Measurements from ENCODE around the gene MRAP2. TPM values are rescaled to one million over a fixed set of nuclear protein-coding genes. Genes with fewer than 3 reads are reported as not detected.
"Not testable (repeated sequence)": the region's sequence is repeated elsewhere in the genome, so short reads cannot be mapped to it uniquely, and the experiment has no call there.

MRAP2 gene
- total RNA-seq, 1 donor from 2014 or later = 0.72 TPM

DNA sequence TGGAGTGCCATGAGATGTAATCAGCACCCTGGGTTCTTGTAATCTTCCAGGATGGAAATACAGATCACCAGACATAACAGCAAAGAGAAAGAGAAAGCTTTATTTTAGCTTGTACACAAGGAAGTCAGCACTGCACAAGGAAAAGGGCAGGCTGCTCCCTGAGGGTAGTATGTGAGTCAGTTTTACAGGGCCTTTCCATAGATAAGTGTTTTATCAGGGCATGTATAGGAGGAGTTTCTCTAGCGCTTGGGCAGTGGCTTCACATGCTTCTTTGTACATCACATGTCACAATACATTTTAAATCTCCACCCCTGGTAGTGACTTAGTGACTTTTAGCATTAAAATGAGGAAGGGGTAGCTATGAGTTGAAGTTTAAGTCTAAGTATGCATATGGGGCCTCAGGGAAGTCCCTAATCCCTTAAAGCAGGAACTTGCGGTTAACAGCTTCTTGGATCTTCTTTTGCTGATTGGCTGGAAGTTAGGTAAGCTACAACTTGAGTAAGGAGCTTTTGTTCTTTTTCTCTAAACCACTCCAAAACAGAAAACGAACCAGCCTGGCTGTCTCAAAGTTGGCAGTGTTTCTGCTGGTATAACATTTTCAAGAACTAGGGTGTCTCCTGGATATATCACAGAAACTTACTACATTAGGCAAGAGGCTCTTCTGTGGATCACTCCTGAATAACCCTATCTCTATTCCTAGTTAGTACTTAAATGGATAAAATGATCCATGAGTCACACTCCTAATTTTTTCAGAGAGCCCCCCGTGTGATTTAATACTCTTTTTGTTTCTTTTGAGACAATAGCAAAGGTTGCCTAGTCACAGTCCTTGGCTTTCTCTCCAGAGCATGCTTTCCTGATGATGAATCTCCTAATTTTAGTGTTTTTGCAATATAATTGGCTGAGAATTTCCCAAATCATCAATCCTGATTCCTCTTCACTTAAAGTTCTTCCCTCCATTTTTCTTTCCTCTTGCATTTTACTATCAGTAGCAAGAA is 60.2 kb downstream of the MRAP2 start:
- DNase-seq (no peak), ATAC-seq (no peak)
- Histone ChIP-seq H3K9me3 (no peaks in the 10 kb centered on the region), H3K4me1 (no peaks in the 10 kb centered on the region), H3K27ac (no peak overlapping the region), H3K4me3 (no peak overlapping the region), H3K36me3 (no peaks in the 10 kb centered on the region), H3K27me3 (no peaks in the 10 kb centered on the region)
- intact Hi-C loops (cut with DNase I) = no loop called here
- TF ChIP-seq, protein P1, sequence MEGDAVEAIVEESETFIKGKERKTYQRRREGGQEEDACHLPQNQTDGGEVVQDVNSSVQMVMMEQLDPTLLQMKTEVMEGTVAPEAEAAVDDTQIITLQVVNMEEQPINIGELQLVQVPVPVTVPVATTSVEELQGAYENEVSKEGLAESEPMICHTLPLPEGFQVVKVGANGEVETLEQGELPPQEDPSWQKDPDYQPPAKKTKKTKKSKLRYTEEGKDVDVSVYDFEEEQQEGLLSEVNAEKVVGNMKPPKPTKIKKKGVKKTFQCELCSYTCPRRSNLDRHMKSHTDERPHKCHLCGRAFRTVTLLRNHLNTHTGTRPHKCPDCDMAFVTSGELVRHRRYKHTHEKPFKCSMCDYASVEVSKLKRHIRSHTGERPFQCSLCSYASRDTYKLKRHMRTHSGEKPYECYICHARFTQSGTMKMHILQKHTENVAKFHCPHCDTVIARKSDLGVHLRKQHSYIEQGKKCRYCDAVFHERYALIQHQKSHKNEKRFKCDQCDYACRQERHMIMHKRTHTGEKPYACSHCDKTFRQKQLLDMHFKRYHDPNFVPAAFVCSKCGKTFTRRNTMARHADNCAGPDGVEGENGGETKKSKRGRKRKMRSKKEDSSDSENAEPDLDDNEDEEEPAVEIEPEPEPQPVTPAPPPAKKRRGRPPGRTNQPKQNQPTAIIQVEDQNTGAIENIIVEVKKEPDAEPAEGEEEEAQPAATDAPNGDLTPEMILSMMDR (IDR thresholded peaks at IDR 0.05) = no peak

DNA sequence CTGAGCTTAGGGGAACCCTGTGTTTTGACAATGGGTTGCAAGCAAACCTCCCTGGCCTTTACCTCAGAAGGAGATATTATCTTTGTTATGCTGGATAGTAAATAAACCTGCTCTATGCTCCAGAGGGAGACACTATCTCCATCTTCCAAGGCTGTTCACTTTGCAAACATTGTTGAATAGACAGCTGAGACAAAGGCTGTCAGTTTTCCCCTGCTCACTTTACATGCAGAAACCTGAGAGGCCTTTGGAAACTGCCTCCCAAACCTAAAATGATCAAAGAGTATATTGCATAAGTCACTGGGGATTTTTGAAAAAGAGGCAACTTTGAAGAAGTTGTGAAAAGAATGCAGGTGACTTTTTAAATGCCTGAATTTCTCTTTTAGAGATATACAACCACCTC is 61.6 kb downstream of the MRAP2 start:
- intact Hi-C loops (cut with DNase I) = no loop called here
- no peak overlapping the region for H3K27ac ChIP-seq
- no peaks in the 10 kb centered on the region for H3K4me1 ChIP-seq
- no peaks in the 10 kb centered on the region for H3K36me3 ChIP-seq
- H3K27me3 ChIP-seq = no peaks in the 10 kb centered on the region
- TF ChIP-seq, protein P1 (IDR thresholded peaks at IDR 0.05) = no peak
- DNase-seq (no peak), ATAC-seq (no peak)
- no peak overlapping the region for H3K4me3 ChIP-seq
- no peaks in the 10 kb centered on the region for H3K9me3 ChIP-seq

DNA sequence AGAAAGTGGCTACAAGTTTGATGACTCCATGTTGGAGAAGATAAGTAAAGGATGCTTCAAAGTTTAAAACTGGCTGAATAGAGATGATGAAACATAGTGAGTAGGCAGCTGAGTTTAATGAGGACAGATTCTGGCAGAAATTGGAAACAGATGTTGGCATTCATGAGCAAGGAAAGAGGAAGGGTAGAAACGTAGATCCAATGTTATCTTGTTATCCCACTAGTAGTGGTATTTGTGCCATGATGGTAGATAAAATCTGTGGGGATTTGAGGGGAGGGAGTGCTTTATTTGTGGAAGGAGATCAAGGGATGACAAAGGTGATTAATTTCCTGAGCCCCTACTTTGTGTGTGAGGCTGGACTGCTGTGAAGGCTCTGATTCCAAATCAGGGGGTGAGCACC is 69.5 kb downstream of the MRAP2 start:
- intact Hi-C loops (cut with DNase I) = no loop called here
- Histone ChIP-seq H3K27me3 (no peaks in the 10 kb centered on the region), H3K36me3 (no peaks in the 10 kb centered on the region), H3K4me1 (no peaks in the 10 kb centered on the region), H3K27ac (no peak overlapping the region), H3K4me3 (no peak overlapping the region), H3K9me3 (no peaks in the 10 kb centered on the region)
- ATAC-seq = no peak
- TF ChIP-seq, protein P1 (IDR thresholded peaks at IDR 0.05) = no peak
- no peak for DNase-seq

DNA sequence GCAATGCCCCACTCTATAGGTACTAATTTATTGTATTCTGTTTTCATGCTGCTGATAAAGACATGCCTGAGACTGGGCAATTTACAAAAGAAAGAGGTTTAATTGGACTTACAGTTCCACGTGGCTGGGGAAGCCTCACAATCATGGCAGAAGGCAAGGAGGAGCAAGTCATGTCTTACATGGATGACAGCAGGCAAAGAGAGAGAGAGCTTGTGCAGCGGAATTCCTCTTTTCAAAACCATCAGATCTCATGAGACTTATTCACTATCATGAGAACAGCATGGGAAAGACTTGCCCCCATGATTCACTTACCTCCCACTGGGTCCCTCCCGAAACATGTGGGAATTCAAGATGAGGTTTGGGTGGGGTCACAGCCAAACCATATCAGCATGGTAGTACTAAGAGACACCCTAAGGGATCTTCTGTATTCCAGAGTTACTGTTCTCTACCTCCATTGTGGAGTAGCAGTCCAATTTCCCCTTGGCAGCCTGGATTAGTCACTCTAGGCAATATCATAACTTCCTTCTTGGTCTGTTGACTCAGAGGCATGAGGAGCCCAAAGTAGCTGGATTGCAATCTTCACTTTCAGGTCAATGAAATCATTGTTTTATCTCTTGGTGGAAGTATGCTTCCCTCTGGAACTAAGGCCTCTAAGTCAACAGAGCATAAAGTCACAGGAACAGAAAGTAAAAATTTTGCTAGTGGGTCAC is 71.8 kb downstream of the MRAP2 start:
- DNase-seq; H3K4me3 ChIP-seq; H3K9me3 ChIP-seq; intact Hi-C loops (cut with DNase I); H3K36me3 ChIP-seq; H3K27me3 ChIP-seq; H3K4me1 ChIP-seq; H3K27ac ChIP-seq; ATAC-seq: not testable (repeated sequence)

DNA sequence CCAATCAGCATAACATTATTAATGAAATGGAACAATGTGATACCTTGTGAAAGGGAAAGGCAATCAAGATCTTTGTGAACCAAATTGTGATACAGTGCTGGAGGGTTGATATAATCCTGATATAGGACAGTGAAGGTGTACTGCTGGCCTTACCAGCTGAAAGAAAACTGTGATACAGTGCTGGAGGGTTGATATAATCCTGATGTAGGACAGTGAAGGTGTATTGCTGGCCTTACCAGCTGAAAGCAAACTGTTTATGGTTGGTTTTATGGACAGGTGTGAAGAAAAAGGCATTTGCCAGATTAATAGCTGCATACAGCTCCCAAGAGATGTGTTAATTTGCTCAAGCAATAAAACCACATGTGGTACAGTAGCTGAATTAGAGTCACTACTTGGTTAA is 73.9 kb downstream of the MRAP2 start:
- TF ChIP-seq, protein P1 (IDR thresholded peaks at IDR 0.05) = no peak
- no peak for DNase-seq

DNA sequence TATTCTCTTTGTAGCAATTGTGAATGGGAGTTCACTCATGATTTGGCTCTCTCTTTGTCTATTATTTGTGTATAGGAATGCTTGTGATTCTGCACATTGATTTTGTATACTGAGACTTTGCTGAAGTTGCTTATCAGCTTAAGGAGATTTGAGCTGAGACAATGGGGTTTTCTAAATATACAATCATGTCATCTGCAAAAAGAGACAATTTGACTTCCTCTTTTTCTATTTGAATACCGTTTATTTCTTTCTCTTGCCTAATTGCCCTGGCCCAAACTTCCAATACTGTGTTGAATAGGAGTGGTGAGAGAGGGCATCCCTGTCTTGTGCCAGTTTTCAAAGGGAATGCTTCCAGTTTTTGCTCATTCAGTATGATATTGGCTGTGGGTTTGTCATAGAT is 77.8 kb downstream of the MRAP2 start:
- DNase-seq; H3K4me3 ChIP-seq; H3K27me3 ChIP-seq; H3K27ac ChIP-seq; H3K4me1 ChIP-seq; ATAC-seq; H3K36me3 ChIP-seq; H3K9me3 ChIP-seq; intact Hi-C loops (cut with DNase I): not testable (repeated sequence)

More for the DNA sequence above, 73.9 kb downstream of the MRAP2 start:
- no peak for ATAC-seq
- no peak overlapping the region for H3K27ac ChIP-seq
- H3K4me1 ChIP-seq = no peaks in the 10 kb centered on the region
- intact Hi-C loops (cut with DNase I) = no loop called here
- no peak overlapping the region for H3K4me3 ChIP-seq
- H3K9me3 ChIP-seq = no peaks in the 10 kb centered on the region
- no peaks in the 10 kb centered on the region for H3K36me3 ChIP-seq
- no peaks in the 10 kb centered on the region for H3K27me3 ChIP-seq

DNA sequence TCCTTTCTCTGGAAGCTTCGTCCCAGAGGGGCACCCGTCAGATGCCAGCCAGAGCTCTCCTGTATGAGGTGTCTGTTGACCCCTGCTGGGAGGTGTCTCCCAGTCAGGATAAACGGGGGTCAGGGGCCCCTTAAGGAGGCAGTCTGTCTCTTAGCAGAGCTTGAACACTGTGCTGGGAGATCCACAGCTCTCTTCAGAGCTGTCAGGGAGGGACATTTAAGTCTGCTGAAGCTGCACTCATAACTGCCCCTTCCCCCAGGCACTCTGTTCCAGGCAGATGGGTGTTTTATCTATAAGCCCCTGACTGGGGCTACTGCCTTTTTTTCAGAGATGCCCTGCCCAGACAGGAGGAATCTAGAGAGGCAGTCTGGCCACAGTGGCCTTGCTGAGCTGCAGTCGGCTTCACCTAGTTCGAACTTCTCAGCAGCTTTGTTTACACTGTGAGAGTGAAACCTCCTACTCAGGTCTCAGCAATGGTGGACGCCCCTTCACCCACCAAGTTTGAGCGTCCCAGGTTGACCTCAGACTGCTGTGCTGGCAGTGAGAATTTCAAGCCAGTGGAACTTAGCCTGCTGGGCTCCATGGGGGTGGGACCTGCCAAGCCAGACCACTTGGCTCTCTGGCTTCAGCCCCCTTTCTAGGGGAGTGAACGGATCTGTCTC is 81.5 kb downstream of the MRAP2 start:
- H3K4me1 ChIP-seq; H3K9me3 ChIP-seq; H3K36me3 ChIP-seq; intact Hi-C loops (cut with DNase I); DNase-seq; ATAC-seq; H3K27ac ChIP-seq; H3K27me3 ChIP-seq; H3K4me3 ChIP-seq: not testable (repeated sequence)

All from upper lobe of right lung (tissue), 1 donor.